SU-DHL-6 (cell line): Measurements from ENCODE around the gene NAA50.

Experiments used
- H2AFZ ChIP-seq: fragments of 200-600 bp; sonication (generic); 2 replicates; pipeline ENCODE4 v1.6.1; 2014; ENCODE audit warnings: low read depth, mild to moderate bottlenecking, moderate library complexity, mixed read lengths, antibody characterized with exemption, low read length; ENCODE audit not compliant: severe bottlenecking
- H3F3A ChIP-seq: fragments of 200-600 bp; shearing (Covaris generic); 2 replicates; pipeline ENCODE4 v1.6.0; 2016; ENCODE audit warnings: antibody characterized with exemption, mild to moderate bottlenecking; ENCODE audit not compliant: insufficient read depth
- H3K27ac ChIP-seq: fragments of 200-600 bp; sonication (generic); 2 replicates; pipeline ENCODE4 v1.5.1; 2016; ENCODE audit warnings: low read depth, mild to moderate bottlenecking, low read length, moderate library complexity, mixed read lengths
- H3K27me3 ChIP-seq: fragments of 200-600 bp; sonication (generic), shearing (Covaris generic); 2 replicates; pipeline ENCODE4 v1.6.0; 2014; ENCODE audit warnings: mild to moderate bottlenecking, low read length
- H3K36me3 ChIP-seq: fragments of 200-600 bp; sonication (generic); 2 replicates; pipeline ENCODE4 v1.6.1; 2014; ENCODE audit warnings: mild to moderate bottlenecking, low read length, mixed read lengths
- H3K4me2 ChIP-seq: fragments of 300-600, 200-600 bp; shearing (Covaris generic), sonication (generic); 2 replicates; pipeline ENCODE4 v1.6.0; 2014; ENCODE audit warnings: low read length, low read depth, mild to moderate bottlenecking; ENCODE audit not compliant: poor library complexity, severe bottlenecking
- H3K4me3 ChIP-seq: fragments of 200-600 bp; sonication (generic); 2 replicates; pipeline ENCODE4 v1.5.1; 2014; ENCODE audit warnings: antibody characterized with exemption, low read length, mild to moderate bottlenecking, mixed read lengths; ENCODE audit not compliant: insufficient read depth, poor library complexity, severe bottlenecking
- H3K79me2 ChIP-seq: fragments of 200-600 bp; sonication (generic); 2 replicates; pipeline ENCODE4 v1.6.1; 2014; ENCODE audit warnings: mild to moderate bottlenecking, low read length, moderate library complexity; ENCODE audit not compliant: insufficient read depth
- H3K9ac ChIP-seq: fragments of 200-600 bp; sonication (generic); 2 replicates; pipeline ENCODE4 v1.7.0; 2014; ENCODE audit warnings: mild to moderate bottlenecking, low read length
- H3K9me2 ChIP-seq: fragments of 200-600 bp; sonication (generic); replicated peaks from 2 replicates; pipeline ENCODE4 v1.6.1; 2014; ENCODE audit warnings: low read length; ENCODE audit not compliant: insufficient read depth
- H3K9me3 ChIP-seq: fragments of 200-600 bp; sonication (generic); 2 replicates; pipeline ENCODE4 v1.6.1; 2014; ENCODE audit warnings: low read length, mixed read lengths; ENCODE audit not compliant: insufficient read depth
- H4K20me1 ChIP-seq: fragments of 200-600 bp; sonication (generic); 2 replicates; pipeline ENCODE4 v1.6.1; 2014; ENCODE audit warnings: low read depth, mild to moderate bottlenecking, antibody characterized with exemption, low read length, moderate library complexity, mixed read lengths
- EZH2phosphoT487 ChIP-seq: fragments of 200-600 bp; sonication (generic), shearing (Covaris generic); conservative IDR thresholded peaks from 2 replicates; pipeline ENCODE4 v1.6.1; 2018; ENCODE audit warnings: mild to moderate bottlenecking, antibody characterized with exemption, low read length, moderate library complexity, mixed read lengths
- TF ChIP-seq, protein P1 (sequence below): fragments of 200-600 bp; sonication (generic); IDR thresholded peaks from one replicate; pipeline ENCODE4 v1.5.1; 2017; ENCODE audit warnings: antibody characterized with exemption, mild to moderate bottlenecking, low read length, moderate library complexity; ENCODE audit not compliant: insufficient read depth, poor library complexity, severe bottlenecking

Gene NAA50

DNA sequence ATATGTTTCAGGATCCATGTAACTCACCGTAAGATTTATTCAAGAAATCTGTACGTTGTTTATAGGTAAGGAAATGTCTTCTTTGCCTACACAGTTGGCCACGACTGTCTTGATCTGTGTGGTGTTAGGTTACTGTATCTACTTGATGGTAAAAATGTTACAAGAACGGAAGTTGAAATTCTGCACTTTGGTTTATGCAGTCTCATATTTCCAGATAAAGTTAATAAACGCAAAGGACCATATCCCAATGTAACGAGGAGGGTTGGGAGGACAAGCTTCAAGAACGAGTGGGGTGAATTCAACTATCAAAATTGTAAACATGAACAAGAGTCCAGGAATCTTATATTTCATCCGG lies 50.6 kb downstream of the NAA50 start:
- H3K4me2 ChIP-seq, result peak overlapping the region; percentile 84
- H3K27me3 ChIP-seq, result no peaks in the 10 kb centered on the region
- H3K27ac ChIP-seq, result peak overlapping the region; percentile 69
- no peaks in the 10 kb centered on the region for H3K36me3 ChIP-seq
- TF ChIP-seq, protein P1, sequence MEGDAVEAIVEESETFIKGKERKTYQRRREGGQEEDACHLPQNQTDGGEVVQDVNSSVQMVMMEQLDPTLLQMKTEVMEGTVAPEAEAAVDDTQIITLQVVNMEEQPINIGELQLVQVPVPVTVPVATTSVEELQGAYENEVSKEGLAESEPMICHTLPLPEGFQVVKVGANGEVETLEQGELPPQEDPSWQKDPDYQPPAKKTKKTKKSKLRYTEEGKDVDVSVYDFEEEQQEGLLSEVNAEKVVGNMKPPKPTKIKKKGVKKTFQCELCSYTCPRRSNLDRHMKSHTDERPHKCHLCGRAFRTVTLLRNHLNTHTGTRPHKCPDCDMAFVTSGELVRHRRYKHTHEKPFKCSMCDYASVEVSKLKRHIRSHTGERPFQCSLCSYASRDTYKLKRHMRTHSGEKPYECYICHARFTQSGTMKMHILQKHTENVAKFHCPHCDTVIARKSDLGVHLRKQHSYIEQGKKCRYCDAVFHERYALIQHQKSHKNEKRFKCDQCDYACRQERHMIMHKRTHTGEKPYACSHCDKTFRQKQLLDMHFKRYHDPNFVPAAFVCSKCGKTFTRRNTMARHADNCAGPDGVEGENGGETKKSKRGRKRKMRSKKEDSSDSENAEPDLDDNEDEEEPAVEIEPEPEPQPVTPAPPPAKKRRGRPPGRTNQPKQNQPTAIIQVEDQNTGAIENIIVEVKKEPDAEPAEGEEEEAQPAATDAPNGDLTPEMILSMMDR, result no peak
- TF ChIP-seq EZH2phosphoT487, result no peak
- no peaks in the 10 kb centered on the region for H3F3A ChIP-seq
- peak overlapping the region; percentile 76 for H3K4me3 ChIP-seq
- peaks cover 23% of the 10 kb centered on the region; the same call in 1 of the 2 replicates for H3K79me2 ChIP-seq
- H2AFZ ChIP-seq, result peak overlapping the region; percentile 60
- peak overlapping the region; percentile 74 for H3K9ac ChIP-seq
- H3K9me3 ChIP-seq, result no peaks in the 10 kb centered on the region
- no peaks in the 10 kb centered on the region for H3K9me2 ChIP-seq
- no peaks in the 10 kb centered on the region for H4K20me1 ChIP-seq

DNA sequence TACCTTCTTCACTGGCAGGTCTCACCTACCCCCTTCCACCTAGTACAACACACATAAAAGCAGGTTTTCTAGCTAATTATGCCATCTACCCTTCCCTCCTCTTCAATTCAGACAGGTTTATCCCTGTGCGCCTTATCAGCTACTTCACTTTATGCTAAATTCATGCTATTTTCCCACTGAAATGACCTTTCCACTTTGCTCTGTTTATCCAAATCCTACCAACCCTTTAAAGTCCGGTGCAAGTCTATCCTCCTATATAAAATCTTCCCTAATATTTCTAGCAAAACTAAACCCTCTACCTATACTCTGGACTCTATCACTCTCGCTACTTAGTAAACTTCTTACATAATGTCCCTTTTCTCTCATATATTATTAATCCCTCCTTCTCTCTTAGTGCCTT lies 55.6 kb downstream of the NAA50 start:
- no peaks in the 10 kb centered on the region for H3F3A ChIP-seq

DNA sequence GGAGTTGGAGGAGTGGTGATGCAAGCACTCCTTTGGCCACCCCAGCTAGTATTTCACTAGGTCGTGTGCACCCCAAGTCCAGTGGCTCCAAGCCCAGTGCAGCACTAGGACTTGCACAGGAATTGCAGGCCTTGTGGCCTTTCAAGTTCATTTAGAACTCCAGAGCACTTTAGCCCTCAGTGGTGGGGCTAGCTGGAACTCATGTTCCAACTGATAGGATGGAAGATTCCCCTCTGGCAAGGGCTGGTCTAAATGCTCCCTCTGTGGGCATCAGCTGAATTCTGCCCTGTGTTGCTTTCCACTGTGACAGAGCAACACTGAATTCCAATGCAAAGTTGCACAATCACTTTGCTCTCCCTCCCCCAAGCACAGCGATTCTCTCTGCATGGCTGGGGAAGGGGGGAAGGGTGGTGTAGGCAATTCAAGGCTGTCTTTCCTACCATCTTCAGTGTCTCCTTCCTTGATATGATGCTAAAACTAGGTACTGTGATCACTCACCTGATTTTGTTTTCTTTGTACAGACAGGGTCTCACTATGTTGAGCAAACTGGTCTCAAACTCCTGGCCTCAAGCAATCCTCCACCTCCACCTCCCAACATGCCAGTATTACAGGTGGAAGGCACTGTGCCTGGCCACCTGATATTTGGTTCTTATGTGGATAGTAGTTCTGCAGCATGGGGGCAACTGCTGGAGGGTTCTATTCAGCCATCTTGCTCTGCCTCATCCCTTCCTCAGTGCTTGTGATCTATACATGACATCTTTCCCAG lies 59.9 kb downstream of the NAA50 start:
- no peaks in the 10 kb centered on the region for H4K20me1 ChIP-seq
- H3K9me2 ChIP-seq, result no peaks in the 10 kb centered on the region
- no peak overlapping the region for H3K27ac ChIP-seq
- no peak overlapping the region for H2AFZ ChIP-seq
- H3K9ac ChIP-seq, result no peak overlapping the region
- no peaks in the 10 kb centered on the region for H3F3A ChIP-seq
- TF ChIP-seq, protein P1, result no peak
- TF ChIP-seq EZH2phosphoT487, result no peak
- H3K9me3 ChIP-seq, result no peaks in the 10 kb centered on the region
- peaks cover under 1% of the 10 kb centered on the region; the same call in 1 of the 2 replicates for H3K79me2 ChIP-seq
- no peak overlapping the region for H3K4me3 ChIP-seq
- no peaks in the 10 kb centered on the region for H3K27me3 ChIP-seq
- H3K4me2 ChIP-seq, result no peak overlapping the region
- no peaks in the 10 kb centered on the region for H3K36me3 ChIP-seq

More for the DNA sequence above, 55.6 kb downstream of the NAA50 start:
- no peak overlapping the region for H3K27ac ChIP-seq
- no peak overlapping the region for H3K4me2 ChIP-seq
- TF ChIP-seq EZH2phosphoT487, result no peak
- TF ChIP-seq, protein P1, result no peak
- H3K4me3 ChIP-seq, result no peak overlapping the region
- H3K9me2 ChIP-seq, result no peaks in the 10 kb centered on the region
- no peaks in the 10 kb centered on the region for H3K36me3 ChIP-seq
- H3K27me3 ChIP-seq, result no peaks in the 10 kb centered on the region
- H3K79me2 ChIP-seq, result peaks cover 17% of the 10 kb centered on the region; the same call in 1 of the 2 replicates
- H4K20me1 ChIP-seq, result no peaks in the 10 kb centered on the region
- no peak overlapping the region for H3K9ac ChIP-seq
- no peak overlapping the region for H2AFZ ChIP-seq
- H3K9me3 ChIP-seq, result no peaks in the 10 kb centered on the region
